ENCODE results near the gene EMC10. TPM values are rescaled to one million over a fixed set of nuclear protein-coding genes. Genes with fewer than 3 reads are reported as not detected.
"Not testable (repeated sequence)": the region's sequence is repeated elsewhere in the genome, so short reads cannot be mapped to it uniquely, and the experiment has no call there.

Gene EMC10
- total and polyA plus RNA-seq, 9 donors: 84.2 to 122 (median 92.4) TPM

- Histone ChIP-seq H3K4me1 (ENCODE audit: control insufficient read depth, insufficient read depth, low read length) (peaks cover 41% of the 10 kb centered on the region), H3K4me3 (ENCODE audit: low read length) (peak overlapping the region; percentile 25)
These were observed 42.8 kb upstream of the EMC10 start for GRCh38 chr19:50433201-50434180.

GRCh38 chr19:50434525-50434924 is 41.8 kb upstream of the EMC10 start:
- peak; percentile 49 for DNase-seq
- Histone ChIP-seq H3K9me3 (replicated peaks; ENCODE audit: control insufficient read depth, low read depth, low read length) (no peaks in the 10 kb centered on the region), H3K4me3 (ENCODE audit: low read length) (no peak overlapping the region), H3K27me3 (ENCODE audit: control insufficient read depth, insufficient read depth, low read length) (peaks cover 32% of the 10 kb centered on the region), H3K27ac (ENCODE audit: low read length) (no peak overlapping the region), H3K4me1 (ENCODE audit: control insufficient read depth, insufficient read depth, low read length) (peaks cover 40% of the 10 kb centered on the region), H3K36me3 (ENCODE audit: control insufficient read depth, insufficient read depth, low read length) (no peaks in the 10 kb centered on the region)
- 34% methylated on average over 7 of the region's 12 CpGs for WGBS (ENCODE audit: insufficient coverage)

More at GRCh38 chr19:50433201-50434180, 42.8 kb upstream of the EMC10 start:
- Histone ChIP-seq H3K27me3 (ENCODE audit: control insufficient read depth, insufficient read depth, low read length) (peaks cover 41% of the 10 kb centered on the region), H3K36me3 (ENCODE audit: control insufficient read depth, insufficient read depth, low read length) (no peaks in the 10 kb centered on the region), H3K27ac (ENCODE audit: low read length) (peak overlapping the region; percentile 54), H3K9me3 (replicated peaks; ENCODE audit: control insufficient read depth, low read depth, low read length) (no peaks in the 10 kb centered on the region)
- no peak for DNase-seq
- WGBS (ENCODE audit: insufficient coverage): 73% methylated on average over 9 of the region's 19 CpGs

GRCh38 chr19:50435221-50435620 is 41.1 kb upstream of the EMC10 start:
- Histone ChIP-seq H3K36me3 (ENCODE audit: control insufficient read depth, insufficient read depth, low read length) (no peaks in the 10 kb centered on the region), H3K27ac (ENCODE audit: low read length) (no peak overlapping the region), H3K9me3 (replicated peaks; ENCODE audit: control insufficient read depth, low read depth, low read length) (no peaks in the 10 kb centered on the region), H3K4me1 (ENCODE audit: control insufficient read depth, insufficient read depth, low read length) (peaks cover 40% of the 10 kb centered on the region), H3K4me3 (ENCODE audit: low read length) (no peak overlapping the region), H3K27me3 (ENCODE audit: control insufficient read depth, insufficient read depth, low read length) (peaks cover 32% of the 10 kb centered on the region)
- 85% methylated on average over 12 of the region's 17 CpGs for WGBS (ENCODE audit: insufficient coverage)
- DNase-seq: no peak

GRCh38 chr19:50435627-50436026 is 40.7 kb upstream of the EMC10 start:
- DNase-seq: no peak
- Histone ChIP-seq H3K36me3 (ENCODE audit: control insufficient read depth, insufficient read depth, low read length) (no peaks in the 10 kb centered on the region), H3K4me1 (ENCODE audit: control insufficient read depth, insufficient read depth, low read length) (peaks cover 38% of the 10 kb centered on the region), H3K4me3 (ENCODE audit: low read length) (no peak overlapping the region), H3K27ac (ENCODE audit: low read length) (no peak overlapping the region), H3K9me3 (replicated peaks; ENCODE audit: control insufficient read depth, low read depth, low read length) (no peaks in the 10 kb centered on the region), H3K27me3 (ENCODE audit: control insufficient read depth, insufficient read depth, low read length) (peaks cover 28% of the 10 kb centered on the region)
- 70% methylated on average over 3 of the region's 12 CpGs for WGBS (ENCODE audit: insufficient coverage)

- 92% methylated on average over 2 of the region's 5 CpGs for WGBS (ENCODE audit: insufficient coverage)
- Histone ChIP-seq H3K36me3 (ENCODE audit: control insufficient read depth, insufficient read depth, low read length) (no peaks in the 10 kb centered on the region), H3K27ac (ENCODE audit: low read length) (no peak overlapping the region), H3K27me3 (ENCODE audit: control insufficient read depth, insufficient read depth, low read length) (peaks cover 11% of the 10 kb centered on the region), H3K9me3 (replicated peaks; ENCODE audit: control insufficient read depth, low read depth, low read length) (no peaks in the 10 kb centered on the region), H3K4me3 (ENCODE audit: low read length) (no peak overlapping the region), H3K4me1 (ENCODE audit: control insufficient read depth, insufficient read depth, low read length) (peaks cover 21% of the 10 kb centered on the region)
- no peak for DNase-seq
These were observed 38.4 kb upstream of the EMC10 start for GRCh38 chr19:50437862-50438449.

GRCh38 chr19:50439130-50439529 is 37.2 kb upstream of the EMC10 start:
- not testable (repeated sequence) for H3K9me3 ChIP-seq (replicated peaks; ENCODE audit: control insufficient read depth, low read depth, low read length); H3K36me3 ChIP-seq (ENCODE audit: control insufficient read depth, insufficient read depth, low read length); H3K4me3 ChIP-seq (ENCODE audit: low read length); DNase-seq; H3K27me3 ChIP-seq (ENCODE audit: control insufficient read depth, insufficient read depth, low read length); H3K27ac ChIP-seq (ENCODE audit: low read length)
- 85% methylated on average over 1 of the region's 2 CpGs for WGBS (ENCODE audit: insufficient coverage)
- peaks cover 16% of the 10 kb centered on the region for H3K4me1 ChIP-seq (ENCODE audit: control insufficient read depth, insufficient read depth, low read length)

GRCh38 chr19:50444059-50444458 is 32.2 kb upstream of the EMC10 start:
- Histone ChIP-seq H3K36me3 (ENCODE audit: control insufficient read depth, insufficient read depth, low read length) (peaks cover 6% of the 10 kb centered on the region), H3K27ac (ENCODE audit: low read length) (no peak overlapping the region), H3K4me1 (ENCODE audit: control insufficient read depth, insufficient read depth, low read length) (no peaks in the 10 kb centered on the region), H3K27me3 (ENCODE audit: control insufficient read depth, insufficient read depth, low read length) (peaks cover 3% of the 10 kb centered on the region), H3K4me3 (ENCODE audit: low read length) (no peak overlapping the region), H3K9me3 (replicated peaks; ENCODE audit: control insufficient read depth, low read depth, low read length) (no peaks in the 10 kb centered on the region)
- no CpG with 5 or more reads among the region's 1 CpG for WGBS (ENCODE audit: insufficient coverage)
- no peak for DNase-seq

GRCh38 chr19:50447053-50447452 is 29.3 kb upstream of the EMC10 start:
- WGBS (ENCODE audit: insufficient coverage): 80% methylated on average over 1 of the region's 5 CpGs
- peaks cover 10% of the 10 kb centered on the region for H3K27me3 ChIP-seq (ENCODE audit: control insufficient read depth, insufficient read depth, low read length)
- peaks cover 13% of the 10 kb centered on the region for H3K36me3 ChIP-seq (ENCODE audit: control insufficient read depth, insufficient read depth, low read length)

GRCh38 chr19:50447750-50448149 is 28.6 kb upstream of the EMC10 start:
- Histone ChIP-seq H3K9me3 (replicated peaks; ENCODE audit: control insufficient read depth, low read depth, low read length) (no peaks in the 10 kb centered on the region), H3K4me3 (ENCODE audit: low read length) (no peak overlapping the region), H3K36me3 (ENCODE audit: control insufficient read depth, insufficient read depth, low read length) (peaks cover 13% of the 10 kb centered on the region), H3K27ac (ENCODE audit: low read length) (no peak overlapping the region), H3K4me1 (ENCODE audit: control insufficient read depth, insufficient read depth, low read length) (no peaks in the 10 kb centered on the region), H3K27me3 (ENCODE audit: control insufficient read depth, insufficient read depth, low read length) (peaks cover 10% of the 10 kb centered on the region)
- WGBS (ENCODE audit: insufficient coverage): 98% methylated on average over 3 of the region's 10 CpGs
- no peak for DNase-seq

More at GRCh38 chr19:50447053-50447452, 29.3 kb upstream of the EMC10 start:
- H3K9me3 ChIP-seq (replicated peaks; ENCODE audit: control insufficient read depth, low read depth, low read length): no peaks in the 10 kb centered on the region
- no peak for DNase-seq
- no peaks in the 10 kb centered on the region for H3K4me1 ChIP-seq (ENCODE audit: control insufficient read depth, insufficient read depth, low read length)
- H3K4me3 ChIP-seq (ENCODE audit: low read length): no peak overlapping the region
- no peak overlapping the region for H3K27ac ChIP-seq (ENCODE audit: low read length)

GRCh38 chr19:50449236-50449899 is 26.9 kb upstream of the EMC10 start:
- Histone ChIP-seq H3K4me3 (ENCODE audit: low read length) (no peak overlapping the region), H3K4me1 (ENCODE audit: control insufficient read depth, insufficient read depth, low read length) (no peaks in the 10 kb centered on the region), H3K27ac (ENCODE audit: low read length) (no peak overlapping the region), H3K27me3 (ENCODE audit: control insufficient read depth, insufficient read depth, low read length) (peaks cover 13% of the 10 kb centered on the region), H3K36me3 (ENCODE audit: control insufficient read depth, insufficient read depth, low read length) (peaks cover 13% of the 10 kb centered on the region), H3K9me3 (replicated peaks; ENCODE audit: control insufficient read depth, low read depth, low read length) (no peaks in the 10 kb centered on the region)
- 85% methylated on average over 11 of the region's 14 CpGs for WGBS (ENCODE audit: insufficient coverage)
- no peak for DNase-seq
